Measurements from ENCODE around the gene RFPL1.

Gene RFPL1

DNA sequence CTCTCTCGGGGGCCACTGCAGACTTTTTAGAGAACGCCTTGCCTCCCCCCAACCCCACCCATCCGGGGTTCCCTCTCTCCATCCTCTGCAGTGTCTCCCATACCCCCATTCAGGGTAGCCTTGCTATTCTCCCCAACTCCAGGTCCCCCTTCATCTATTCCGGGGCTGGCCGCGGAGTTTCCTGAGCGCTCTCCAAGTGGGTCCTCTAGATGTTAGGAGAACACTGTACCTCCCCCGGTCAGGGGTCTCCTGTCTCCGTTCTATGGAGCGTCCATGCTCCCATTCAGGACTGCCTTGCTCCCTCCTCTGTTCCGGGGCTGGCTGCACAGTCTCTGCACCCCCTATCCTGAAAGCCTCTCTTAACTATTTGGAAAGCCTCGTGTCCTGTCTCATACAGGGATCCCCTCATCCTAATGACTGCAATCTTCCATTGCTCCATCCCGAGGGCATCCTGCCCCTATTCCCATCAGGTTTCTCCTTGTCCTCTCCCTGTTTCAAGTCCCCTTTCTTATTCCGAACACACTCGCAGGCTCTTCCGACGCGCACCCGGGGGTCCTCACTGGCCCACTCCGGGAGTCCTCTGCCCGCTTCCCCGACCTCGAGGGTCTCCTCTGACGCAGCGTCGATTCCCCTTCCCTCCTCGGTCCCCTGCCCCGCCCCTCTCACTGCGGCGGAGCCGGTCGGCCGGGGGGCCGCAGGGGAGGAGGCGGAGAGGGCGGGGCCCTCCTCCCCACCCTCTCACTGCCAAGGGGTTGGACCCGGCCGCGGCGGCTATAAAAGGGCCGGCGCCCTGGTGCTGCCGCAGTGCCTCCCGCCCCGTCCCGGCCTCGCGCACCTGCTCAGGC lies 41.3 kb downstream of the RFPL1 start, which contains the start of gene NEFH:
Gene NEFH, plus strand, starts transcription at position 802 of the 845 bp plus-strand sequence. CDS start 45 bp downstream, outside the sequence.
- Histone ChIP-seq H3K36me3 (ENCODE audit: low read length) (no peaks in the 10 kb centered on the region), H3F3A (ENCODE audit: insufficient read depth) (no peaks in the 10 kb centered on the region), H4K20me1 (ENCODE audit: low read depth, low read length) (no peaks in the 10 kb centered on the region), H3K4me2 (ENCODE audit: low read depth, low read length, poor library complexity, severe bottlenecking) (no peak within 1 kb of the TSS), H3K9me2 (replicated peaks; ENCODE audit: insufficient read depth, low read length) (no peaks in the 10 kb centered on the region), H3K79me2 (ENCODE audit: insufficient read depth, low read length) (no peaks in the 10 kb centered on the region), H2AFZ (ENCODE audit: low read depth, low read length, severe bottlenecking) (no peak within 1 kb of the TSS), H3K27me3 (ENCODE audit: low read length) (no peaks in the 10 kb centered on the region), H3K9me3 (ENCODE audit: insufficient read depth, low read length) (no peaks in the 10 kb centered on the region), H3K4me3 (ENCODE audit: insufficient read depth, low read length, poor library complexity, severe bottlenecking) (no peak within 1 kb of the TSS), H3K27ac (ENCODE audit: low read depth, low read length) (no peak within 1 kb of the TSS), H3K9ac (ENCODE audit: low read length) (no peak within 1 kb of the TSS)
- TF ChIP-seq CTCF (IDR thresholded peaks at IDR 0.05; ENCODE audit: insufficient read depth, low read length, poor library complexity, severe bottlenecking) (no peak), EZH2phosphoT487 (conservative IDR thresholded peaks at IDR 0.05; ENCODE audit: low read length) (no peak)

- Histone ChIP-seq H3K4me3 (ENCODE audit: insufficient read depth, low read length, poor library complexity, severe bottlenecking) (no peak overlapping the region), H3K27ac (ENCODE audit: low read depth, low read length) (no peak overlapping the region), H4K20me1 (ENCODE audit: low read depth, low read length) (no peaks in the 10 kb centered on the region)
Measured at GRCh38 chr22:29480262-29480511, 41.8 kb downstream of the RFPL1 start.

GRCh38 chr22:29480512-29481264 lies 42.3 kb downstream of the RFPL1 start:
- no peaks in the 10 kb centered on the region for H3F3A ChIP-seq (ENCODE audit: insufficient read depth)
- no peaks in the 10 kb centered on the region for H3K36me3 ChIP-seq (ENCODE audit: low read length)
- no peaks in the 10 kb centered on the region for H4K20me1 ChIP-seq (ENCODE audit: low read depth, low read length)
- no peak overlapping the region for H3K4me2 ChIP-seq (ENCODE audit: low read depth, low read length, poor library complexity, severe bottlenecking)
- H3K79me2 ChIP-seq (ENCODE audit: insufficient read depth, low read length), result no peaks in the 10 kb centered on the region
- no peak overlapping the region for H3K9ac ChIP-seq (ENCODE audit: low read length)
- H3K9me3 ChIP-seq (ENCODE audit: insufficient read depth, low read length), result no peaks in the 10 kb centered on the region
- H3K27ac ChIP-seq (ENCODE audit: low read depth, low read length), result no peak overlapping the region
- H3K9me2 ChIP-seq (replicated peaks; ENCODE audit: insufficient read depth, low read length), result no peaks in the 10 kb centered on the region
- H3K27me3 ChIP-seq (ENCODE audit: low read length), result no peaks in the 10 kb centered on the region
- no peak overlapping the region for H2AFZ ChIP-seq (ENCODE audit: low read depth, low read length, severe bottlenecking)
- H3K4me3 ChIP-seq (ENCODE audit: insufficient read depth, low read length, poor library complexity, severe bottlenecking), result no peak overlapping the region
- no peak for TF ChIP-seq CTCF (IDR thresholded peaks at IDR 0.05; ENCODE audit: insufficient read depth, low read length, poor library complexity, severe bottlenecking)
- no peak for TF ChIP-seq EZH2phosphoT487 (conservative IDR thresholded peaks at IDR 0.05; ENCODE audit: low read length)

More at GRCh38 chr22:29480262-29480511, 41.8 kb downstream of the RFPL1 start:
- Histone ChIP-seq H3K27me3 (ENCODE audit: low read length) (no peaks in the 10 kb centered on the region), H3K9me2 (replicated peaks; ENCODE audit: insufficient read depth, low read length) (no peaks in the 10 kb centered on the region), H3K9me3 (ENCODE audit: insufficient read depth, low read length) (no peaks in the 10 kb centered on the region), H3F3A (ENCODE audit: insufficient read depth) (no peaks in the 10 kb centered on the region), H3K36me3 (ENCODE audit: low read length) (no peaks in the 10 kb centered on the region), H3K9ac (ENCODE audit: low read length) (no peak overlapping the region), H2AFZ (ENCODE audit: low read depth, low read length, severe bottlenecking) (no peak overlapping the region), H3K79me2 (ENCODE audit: insufficient read depth, low read length) (no peaks in the 10 kb centered on the region), H3K4me2 (ENCODE audit: low read depth, low read length, poor library complexity, severe bottlenecking) (no peak overlapping the region)
- TF ChIP-seq EZH2phosphoT487 (conservative IDR thresholded peaks at IDR 0.05; ENCODE audit: low read length), result no peak
- TF ChIP-seq CTCF (IDR thresholded peaks at IDR 0.05; ENCODE audit: insufficient read depth, low read length, poor library complexity, severe bottlenecking), result no peak
